ENCODE measurements around the gene CALN1. TPM values are rescaled to one million over a fixed set of nuclear protein-coding genes. Genes with fewer than 3 reads are reported as not detected.

Gene CALN1
- total RNA-seq, 4 donors from 2014 or later, result under 0.01 to 0.33 (median 0.10) TPM; not detected in 1

DNA sequence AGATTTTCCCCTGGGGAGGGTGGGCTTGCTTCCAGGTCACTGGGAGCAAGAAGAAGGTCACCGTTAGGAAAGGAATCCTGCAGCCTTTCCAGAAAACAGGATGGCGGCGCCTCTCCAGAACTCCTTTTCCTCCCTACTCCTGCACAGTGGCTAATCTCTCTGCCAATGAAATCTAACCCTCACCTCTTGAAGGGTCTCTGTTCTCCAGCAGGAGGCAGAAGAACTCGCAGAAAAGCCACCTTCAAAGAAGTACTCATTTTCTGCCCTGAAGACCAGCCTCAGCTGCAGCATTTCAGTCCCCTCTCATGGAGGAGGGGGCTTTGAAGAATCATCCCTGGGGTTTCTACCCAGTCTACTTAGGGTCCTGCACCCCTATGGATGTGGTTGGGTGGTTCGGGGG lies 626.9 kb downstream of the CALN1 start:
- Histone ChIP-seq H3K9me3 (no peaks in the 10 kb centered on the region), H3K27me3 (no peaks in the 10 kb centered on the region), H3K36me3 (no peaks in the 10 kb centered on the region), H3K4me3 (replicated peaks in 1 of 3) (no peak overlapping the region), H3K4me1 (no peaks in the 10 kb centered on the region), H3K27ac (no peak overlapping the region)
- no peak for DNase-seq
- intact Hi-C loops (cut with DNase I), result no loop called here
- TF ChIP-seq CTCF (IDR thresholded peaks at IDR 0.05) (no peak), POLR2A (IDR thresholded peaks at IDR 0.05) (no peak)
- WGBS, 2 donors, result 77 to 84% methylated on average over 5 of the region's 5 CpGs

GRCh38 chr7:71784781-71785180 lies 627.4 kb downstream of the CALN1 start:
- Histone ChIP-seq H3K4me1 (no peaks in the 10 kb centered on the region), H3K4me3 (replicated peaks in 1 of 3) (no peak overlapping the region), H3K27ac (no peak overlapping the region), H3K9me3 (no peaks in the 10 kb centered on the region), H3K27me3 (no peaks in the 10 kb centered on the region), H3K36me3 (no peaks in the 10 kb centered on the region)
- DNase-seq, result no peak
- intact Hi-C loops (cut with DNase I), result no loop called here
- no peak for TF ChIP-seq POLR2A (IDR thresholded peaks at IDR 0.05)
- no peak for TF ChIP-seq CTCF (IDR thresholded peaks at IDR 0.05)
- WGBS, 2 donors, result 94 to 100% methylated on average over 6 of the region's 6 CpGs

DNA sequence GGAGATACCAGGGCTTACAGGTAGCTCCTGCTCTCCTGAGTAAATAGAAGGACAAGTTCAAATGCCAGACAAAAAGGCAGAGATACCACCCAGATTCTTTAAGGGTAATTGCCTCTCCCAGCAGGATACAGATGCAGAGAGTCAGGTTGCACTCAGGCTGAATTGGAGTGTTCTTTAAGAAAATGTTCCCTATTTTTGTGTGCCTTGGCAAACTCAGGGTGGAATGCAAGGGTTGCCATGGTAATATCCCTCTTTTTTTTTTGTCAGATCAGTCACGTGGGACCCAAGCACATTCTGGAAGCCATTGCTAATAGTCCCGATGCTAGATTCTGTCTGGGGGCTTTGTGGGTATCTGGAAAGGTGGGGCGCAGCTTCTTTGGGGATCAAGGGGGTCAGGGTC lies 628.0 kb downstream of the CALN1 start:
- H3K4me3 ChIP-seq (replicated peaks in 1 of 3), result no peak overlapping the region
- DNase-seq, result no peak
- TF ChIP-seq POLR2A (IDR thresholded peaks at IDR 0.05), result no peak
- TF ChIP-seq CTCF (IDR thresholded peaks at IDR 0.05), result no peak
- no peak overlapping the region for H3K27ac ChIP-seq
- no peaks in the 10 kb centered on the region for H3K27me3 ChIP-seq
- no peaks in the 10 kb centered on the region for H3K36me3 ChIP-seq
- H3K9me3 ChIP-seq, result no peaks in the 10 kb centered on the region
- intact Hi-C loops (cut with DNase I), result no loop called here
- H3K4me1 ChIP-seq, result no peaks in the 10 kb centered on the region
- WGBS, 2 donors, result 47 to 52% methylated on average over 3 of the region's 3 CpGs

DNA sequence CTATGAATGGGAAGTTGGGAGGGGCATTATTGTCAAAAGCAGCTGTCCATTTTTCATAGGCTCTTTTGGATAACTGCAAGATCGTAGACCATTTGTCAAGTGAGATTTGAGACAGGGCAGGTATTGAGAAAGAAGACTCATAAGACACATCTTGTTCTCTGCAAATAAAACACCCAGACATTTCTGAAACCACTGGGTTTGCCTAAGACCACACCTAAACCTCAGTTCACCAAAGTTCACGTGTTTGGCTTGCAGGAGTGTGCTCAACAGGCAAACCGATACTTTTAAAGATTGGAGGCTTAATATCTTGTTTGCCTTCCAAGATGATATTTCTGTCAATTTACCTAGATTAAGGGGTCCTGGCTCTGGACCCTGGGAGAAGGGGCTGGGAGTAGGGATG lies 628.4 kb downstream of the CALN1 start:
- Histone ChIP-seq H3K4me1 (no peaks in the 10 kb centered on the region), H3K4me3 (replicated peaks in 1 of 3) (no peak overlapping the region), H3K36me3 (no peaks in the 10 kb centered on the region), H3K27ac (no peak overlapping the region), H3K9me3 (no peaks in the 10 kb centered on the region), H3K27me3 (no peaks in the 10 kb centered on the region)
- intact Hi-C loops (cut with DNase I), result no loop called here
- no peak for DNase-seq
- 64 to 85% methylated on average over 3 of the region's 3 CpGs for WGBS, 2 donors
- TF ChIP-seq CTCF (IDR thresholded peaks at IDR 0.05) (no peak), POLR2A (IDR thresholded peaks at IDR 0.05) (no peak)

GRCh38 chr7:71782051-71782450 lies 630.1 kb downstream of the CALN1 start:
- H3K4me1 ChIP-seq, result no peaks in the 10 kb centered on the region
- TF ChIP-seq POLR2A (IDR thresholded peaks at IDR 0.05) (no peak), CTCF (IDR thresholded peaks at IDR 0.05) (no peak)
- no peak overlapping the region for H3K27ac ChIP-seq
- H3K27me3 ChIP-seq, result no peaks in the 10 kb centered on the region
- 85 to 91% methylated on average over 3 of the region's 3 CpGs for WGBS, 2 donors
- no peaks in the 10 kb centered on the region for H3K36me3 ChIP-seq
- intact Hi-C loops (cut with DNase I), result no loop called here
- no peak for DNase-seq
- no peak overlapping the region for H3K4me3 ChIP-seq (replicated peaks in 1 of 3)
- H3K9me3 ChIP-seq, result no peaks in the 10 kb centered on the region
